Measurements from ENCODE around the gene SYCP2L. TPM values are rescaled to one million over a fixed set of nuclear protein-coding genes. Genes with fewer than 3 reads are reported as not detected.

SYCP2L gene
- polyA plus RNA-seq, 2 of the 4 experiments (the other 2 are of a cell fraction): 2.6 to 13.5 TPM

DNA sequence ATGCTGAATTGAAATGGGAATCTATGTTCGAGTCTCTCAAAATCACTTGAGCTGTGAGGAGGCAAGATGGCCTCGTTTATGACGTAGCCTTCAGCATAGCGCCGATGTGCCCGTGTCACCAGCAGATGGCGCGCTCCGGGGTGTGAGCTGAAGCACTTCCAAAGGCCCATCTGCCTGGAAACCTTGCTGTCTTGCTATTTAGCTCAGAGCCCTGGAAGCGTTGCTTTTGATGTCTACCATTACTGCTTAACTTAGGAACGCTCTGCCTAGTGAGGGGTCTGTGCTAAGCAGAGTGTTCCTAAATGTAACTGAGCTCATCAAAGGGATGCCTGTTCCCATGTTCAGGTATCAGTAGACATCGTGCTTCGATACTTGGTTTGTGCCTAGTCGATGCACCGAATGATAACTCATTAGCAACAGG lies 67.7 kb downstream of the SYCP2L start:
- ChIA-PET CTCF (interaction anchor here (0.7 to 3.4 kb wide), 14 partner anchors 11 to 621 kb away, joined by 3 to 24 read pairs (median 4); no protein-coding TSS in a partner anchor), POLR2A (no interaction called here)
- WGBS (ENCODE audit: missing lambda C conversion rate): 28% methylated on average over 15 of the region's 15 CpGs
- Histone ChIP-seq H3K4me1 (peaks cover 6% of the 10 kb centered on the region), H3K4me3 (no peak overlapping the region), H3K9me3 (no peaks in the 10 kb centered on the region), H3K27ac (no peak overlapping the region), H3K4me2 (no peak overlapping the region)
- ATAC-seq: peak; percentile 82 to 93; a peak in 5 of 6 replicates
- TF ChIP-seq ESRRA (IDR thresholded peaks at IDR 0.05; ENCODE audit: borderline replicate concordance, low read length) (no peak), KDM5A (IDR thresholded peaks at IDR 0.05) (no peak), ZNF302 (CRISPR knock-in tag; IDR thresholded peaks at IDR 0.05) (no peak), CHD2 (IDR thresholded peaks at IDR 0.05; ENCODE audit: low read length, partially characterized antibody) (no peak), RAD21 (conservative IDR thresholded peaks at IDR 0.05 in 1 of 2, IDR thresholded peaks at IDR 0.05 in 1 of 2) (peak; percentile 47 to 62), PBX3 (IDR thresholded peaks at IDR 0.05) (no peak), SMC3 (IDR thresholded peaks at IDR 0.05) (peak; percentile 67), HDAC2 (IDR thresholded peaks at IDR 0.05) (no peak), MYC (IDR thresholded peaks at IDR 0.05; ENCODE audit: borderline replicate concordance, low read length) (no peak), NFE2L2 (conservative IDR thresholded peaks at IDR 0.05; ENCODE audit: low read length) (no peak), ZC3H11A (IDR thresholded peaks at IDR 0.05) (no peak), BHLHE40 (IDR thresholded peaks at IDR 0.05; ENCODE audit: low read depth, low read length) (no peak), ZSCAN20 (CRISPR knock-in tag; IDR thresholded peaks at IDR 0.05) (no peak), ELK1 (IDR thresholded peaks at IDR 0.05; ENCODE audit: low read depth, low read length) (no peak), CBX2 (IDR thresholded peaks at IDR 0.05; ENCODE audit: borderline replicate concordance, low read depth) (no peak), HOXB13 (CRISPR knock-in tag; IDR thresholded peaks at IDR 0.05; ENCODE audit: low read depth) (no peak), ATOH8 (CRISPR knock-in tag; IDR thresholded peaks at IDR 0.05; ENCODE audit: low read depth) (no peak), EHMT2 (IDR thresholded peaks at IDR 0.05; ENCODE audit: low read depth) (no peak)
- TF ChIP-seq, protein P1, sequence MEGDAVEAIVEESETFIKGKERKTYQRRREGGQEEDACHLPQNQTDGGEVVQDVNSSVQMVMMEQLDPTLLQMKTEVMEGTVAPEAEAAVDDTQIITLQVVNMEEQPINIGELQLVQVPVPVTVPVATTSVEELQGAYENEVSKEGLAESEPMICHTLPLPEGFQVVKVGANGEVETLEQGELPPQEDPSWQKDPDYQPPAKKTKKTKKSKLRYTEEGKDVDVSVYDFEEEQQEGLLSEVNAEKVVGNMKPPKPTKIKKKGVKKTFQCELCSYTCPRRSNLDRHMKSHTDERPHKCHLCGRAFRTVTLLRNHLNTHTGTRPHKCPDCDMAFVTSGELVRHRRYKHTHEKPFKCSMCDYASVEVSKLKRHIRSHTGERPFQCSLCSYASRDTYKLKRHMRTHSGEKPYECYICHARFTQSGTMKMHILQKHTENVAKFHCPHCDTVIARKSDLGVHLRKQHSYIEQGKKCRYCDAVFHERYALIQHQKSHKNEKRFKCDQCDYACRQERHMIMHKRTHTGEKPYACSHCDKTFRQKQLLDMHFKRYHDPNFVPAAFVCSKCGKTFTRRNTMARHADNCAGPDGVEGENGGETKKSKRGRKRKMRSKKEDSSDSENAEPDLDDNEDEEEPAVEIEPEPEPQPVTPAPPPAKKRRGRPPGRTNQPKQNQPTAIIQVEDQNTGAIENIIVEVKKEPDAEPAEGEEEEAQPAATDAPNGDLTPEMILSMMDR (IDR thresholded peaks at IDR 0.05): peak; percentile 53
- TF ChIP-seq, protein P2, sequence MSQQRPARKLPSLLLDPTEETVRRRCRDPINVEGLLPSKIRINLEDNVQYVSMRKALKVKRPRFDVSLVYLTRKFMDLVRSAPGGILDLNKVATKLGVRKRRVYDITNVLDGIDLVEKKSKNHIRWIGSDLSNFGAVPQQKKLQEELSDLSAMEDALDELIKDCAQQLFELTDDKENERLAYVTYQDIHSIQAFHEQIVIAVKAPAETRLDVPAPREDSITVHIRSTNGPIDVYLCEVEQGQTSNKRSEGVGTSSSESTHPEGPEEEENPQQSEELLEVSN (IDR thresholded peaks at IDR 0.05; ENCODE audit: borderline replicate concordance, low read depth): no peak
- TF ChIP-seq, protein P3, sequence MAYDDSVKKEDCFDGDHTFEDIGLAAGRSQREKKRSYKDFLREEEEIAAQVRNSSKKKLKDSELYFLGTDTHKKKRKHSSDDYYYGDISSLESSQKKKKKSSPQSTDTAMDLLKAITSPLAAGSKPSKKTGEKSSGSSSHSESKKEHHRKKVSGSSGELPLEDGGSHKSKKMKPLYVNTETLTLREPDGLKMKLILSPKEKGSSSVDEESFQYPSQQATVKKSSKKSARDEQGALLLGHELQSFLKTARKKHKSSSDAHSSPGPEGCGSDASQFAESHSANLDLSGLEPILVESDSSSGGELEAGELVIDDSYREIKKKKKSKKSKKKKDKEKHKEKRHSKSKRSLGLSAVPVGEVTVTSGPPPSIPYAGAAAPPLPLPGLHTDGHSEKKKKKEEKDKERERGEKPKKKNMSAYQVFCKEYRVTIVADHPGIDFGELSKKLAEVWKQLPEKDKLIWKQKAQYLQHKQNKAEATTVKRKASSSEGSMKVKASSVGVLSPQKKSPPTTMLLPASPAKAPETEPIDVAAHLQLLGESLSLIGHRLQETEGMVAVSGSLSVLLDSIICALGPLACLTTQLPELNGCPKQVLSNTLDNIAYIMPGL (CRISPR knock-in tag; IDR thresholded peaks at IDR 0.05; ENCODE audit: borderline replicate concordance): no peak
- TF ChIP-seq, protein P4, sequence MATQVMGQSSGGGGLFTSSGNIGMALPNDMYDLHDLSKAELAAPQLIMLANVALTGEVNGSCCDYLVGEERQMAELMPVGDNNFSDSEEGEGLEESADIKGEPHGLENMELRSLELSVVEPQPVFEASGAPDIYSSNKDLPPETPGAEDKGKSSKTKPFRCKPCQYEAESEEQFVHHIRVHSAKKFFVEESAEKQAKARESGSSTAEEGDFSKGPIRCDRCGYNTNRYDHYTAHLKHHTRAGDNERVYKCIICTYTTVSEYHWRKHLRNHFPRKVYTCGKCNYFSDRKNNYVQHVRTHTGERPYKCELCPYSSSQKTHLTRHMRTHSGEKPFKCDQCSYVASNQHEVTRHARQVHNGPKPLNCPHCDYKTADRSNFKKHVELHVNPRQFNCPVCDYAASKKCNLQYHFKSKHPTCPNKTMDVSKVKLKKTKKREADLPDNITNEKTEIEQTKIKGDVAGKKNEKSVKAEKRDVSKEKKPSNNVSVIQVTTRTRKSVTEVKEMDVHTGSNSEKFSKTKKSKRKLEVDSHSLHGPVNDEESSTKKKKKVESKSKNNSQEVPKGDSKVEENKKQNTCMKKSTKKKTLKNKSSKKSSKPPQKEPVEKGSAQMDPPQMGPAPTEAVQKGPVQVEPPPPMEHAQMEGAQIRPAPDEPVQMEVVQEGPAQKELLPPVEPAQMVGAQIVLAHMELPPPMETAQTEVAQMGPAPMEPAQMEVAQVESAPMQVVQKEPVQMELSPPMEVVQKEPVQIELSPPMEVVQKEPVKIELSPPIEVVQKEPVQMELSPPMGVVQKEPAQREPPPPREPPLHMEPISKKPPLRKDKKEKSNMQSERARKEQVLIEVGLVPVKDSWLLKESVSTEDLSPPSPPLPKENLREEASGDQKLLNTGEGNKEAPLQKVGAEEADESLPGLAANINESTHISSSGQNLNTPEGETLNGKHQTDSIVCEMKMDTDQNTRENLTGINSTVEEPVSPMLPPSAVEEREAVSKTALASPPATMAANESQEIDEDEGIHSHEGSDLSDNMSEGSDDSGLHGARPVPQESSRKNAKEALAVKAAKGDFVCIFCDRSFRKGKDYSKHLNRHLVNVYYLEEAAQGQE (IDR thresholded peaks at IDR 0.05): no peak
- TF ChIP-seq, protein P5, sequence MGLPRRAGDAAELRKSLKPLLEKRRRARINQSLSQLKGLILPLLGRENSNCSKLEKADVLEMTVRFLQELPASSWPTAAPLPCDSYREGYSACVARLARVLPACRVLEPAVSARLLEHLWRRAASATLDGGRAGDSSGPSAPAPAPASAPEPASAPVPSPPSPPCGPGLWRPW (IDR thresholded peaks at IDR 0.05): no peak
- TF ChIP-seq, protein P6, sequence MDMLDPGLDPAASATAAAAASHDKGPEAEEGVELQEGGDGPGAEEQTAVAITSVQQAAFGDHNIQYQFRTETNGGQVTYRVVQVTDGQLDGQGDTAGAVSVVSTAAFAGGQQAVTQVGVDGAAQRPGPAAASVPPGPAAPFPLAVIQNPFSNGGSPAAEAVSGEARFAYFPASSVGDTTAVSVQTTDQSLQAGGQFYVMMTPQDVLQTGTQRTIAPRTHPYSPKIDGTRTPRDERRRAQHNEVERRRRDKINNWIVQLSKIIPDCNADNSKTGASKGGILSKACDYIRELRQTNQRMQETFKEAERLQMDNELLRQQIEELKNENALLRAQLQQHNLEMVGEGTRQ (IDR thresholded peaks at IDR 0.05): no peak
- FAIRE-seq: no peak
- DNase-seq (ENCODE audit: low read depth in 1 of 2, low spot score in 1 of 2): peak; percentile 30 to 76

Data from A549 (cell line).